Epithelial cell of alveolus of lung (primary cell): ENCODE data around the gene SDC4. TPM values are rescaled to one million over a fixed set of nuclear protein-coding genes. Genes with fewer than 3 reads are reported as not detected.

Experiments
- total RNA-seq: library from RNA; depleted of rRNA; stranded (reverse); fragments of >200 nt; gene quantifications from 2 replicates; pipeline ENCODE4 v1.2.1, GENCODE V29; 2015

SDC4 gene, protein sequence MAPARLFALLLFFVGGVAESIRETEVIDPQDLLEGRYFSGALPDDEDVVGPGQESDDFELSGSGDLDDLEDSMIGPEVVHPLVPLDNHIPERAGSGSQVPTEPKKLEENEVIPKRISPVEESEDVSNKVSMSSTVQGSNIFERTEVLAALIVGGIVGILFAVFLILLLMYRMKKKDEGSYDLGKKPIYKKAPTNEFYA
- total RNA-seq = 54.1 and 176 TPM in 2 replicates

DNA sequence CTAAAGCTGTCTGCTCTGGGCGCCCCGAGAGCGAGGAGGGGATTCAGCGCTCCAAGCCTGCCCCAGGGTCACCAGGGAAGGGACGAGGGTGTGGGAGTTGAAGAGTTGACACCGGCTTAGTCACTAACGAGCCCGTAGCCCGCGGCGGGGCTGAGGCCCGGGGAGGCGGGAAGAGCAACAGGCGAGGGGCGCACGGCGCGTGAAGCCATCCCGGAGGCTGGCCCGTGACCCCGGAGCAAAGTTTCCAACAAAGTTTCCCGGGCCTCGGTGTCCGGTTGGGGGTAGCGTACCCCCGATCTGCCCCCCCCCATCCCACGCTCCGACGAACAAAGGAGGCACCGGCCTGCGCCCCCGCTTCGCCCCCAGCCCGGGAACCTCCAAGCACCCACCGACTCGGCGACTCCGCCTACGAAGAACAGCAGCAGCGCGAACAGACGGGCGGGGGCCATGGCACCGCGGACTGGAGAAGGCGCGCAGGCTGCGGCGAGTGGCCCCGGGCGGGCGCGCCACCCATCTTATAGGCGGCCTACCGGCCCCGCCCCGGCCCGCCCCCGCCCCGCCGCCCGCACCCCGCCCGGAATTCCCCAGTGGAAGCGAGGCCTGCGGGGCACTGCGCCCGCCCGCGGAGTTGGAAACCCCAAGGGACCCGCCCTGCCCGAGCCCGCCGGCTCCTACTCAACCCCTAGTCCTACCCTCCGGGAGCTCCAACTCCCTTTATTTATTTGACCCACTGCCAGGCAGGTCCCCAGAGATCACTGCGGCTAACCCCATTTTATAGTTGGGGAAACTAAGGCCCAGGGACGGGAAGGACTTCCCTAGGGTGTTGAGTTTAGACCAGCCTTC, at the start of gene SDC4:
SDC4 (minus strand) TSS at position 489 of the 843 bp plus-strand sequence; CDS start at position 449, 40 bp downstream.

DNA sequence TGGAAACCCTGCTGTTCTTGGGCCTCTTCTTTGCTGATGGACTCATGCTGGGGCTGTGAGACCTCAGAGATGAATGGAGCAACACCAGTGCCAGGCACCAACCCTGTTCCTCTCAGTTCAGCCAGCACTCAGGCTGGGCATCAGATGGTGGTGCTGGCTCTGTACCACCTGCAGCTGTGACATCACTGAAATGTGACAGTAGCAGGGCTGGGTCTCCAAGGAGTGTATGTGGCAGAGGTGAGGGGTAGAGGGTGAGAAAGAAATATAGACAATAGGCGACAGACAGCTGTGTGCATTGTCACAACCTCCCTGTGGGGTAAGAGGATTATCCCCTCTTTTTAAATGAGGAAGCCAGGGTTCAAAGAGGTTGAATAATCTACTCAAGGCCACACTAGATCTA, 30.0 kb upstream of the SDC4 start, which contains the start of gene TP53TG5:
TP53TG5 (minus strand) TSS at position 135 of the 400 bp plus-strand sequence; CDS start at position 46, 89 bp downstream.

DNA sequence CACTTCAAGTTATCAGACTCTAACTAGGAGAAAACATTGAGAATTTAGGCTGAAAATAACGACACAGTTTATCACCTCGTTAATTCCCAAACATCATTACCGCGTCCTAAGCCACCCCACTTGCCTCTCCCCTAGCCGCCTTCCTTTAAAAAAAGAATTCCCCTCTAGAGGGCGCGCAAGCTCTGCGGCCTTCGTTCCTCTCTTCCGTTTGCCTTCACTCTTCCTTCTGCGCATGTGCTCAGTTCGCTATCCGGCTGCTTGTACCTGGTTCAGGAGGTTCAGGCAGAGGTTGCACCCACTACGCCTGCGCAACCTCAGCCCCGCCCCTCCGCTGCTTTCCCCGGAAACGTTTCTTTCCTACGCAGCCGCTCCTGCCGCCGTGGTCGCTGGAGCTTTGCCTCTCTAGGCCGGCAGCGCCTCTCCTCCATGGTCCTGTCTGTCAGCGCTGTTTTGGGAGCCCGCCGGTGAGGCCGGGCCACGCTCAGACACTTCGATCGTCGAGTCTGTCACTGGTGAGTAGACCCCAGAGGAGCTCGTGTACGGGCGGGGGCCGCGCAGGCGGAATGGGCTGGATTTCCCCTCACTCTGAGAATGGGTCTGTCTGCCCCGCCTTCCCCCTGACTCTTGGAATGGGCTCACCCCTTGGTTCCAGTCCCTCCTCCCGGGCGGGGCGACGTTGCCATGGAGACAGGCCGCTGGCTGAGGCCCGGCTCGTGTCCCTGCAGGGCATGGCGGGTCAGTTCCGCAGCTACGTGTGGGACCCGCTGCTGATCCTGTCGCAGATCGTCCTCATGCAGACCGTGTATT, 14.8 kb upstream of the SDC4 start, which contains the start of gene SYS1:
SYS1 (plus strand) TSS at position 353 of the 807 bp plus-strand sequence; CDS start at position 729, 376 bp downstream.

DNA sequence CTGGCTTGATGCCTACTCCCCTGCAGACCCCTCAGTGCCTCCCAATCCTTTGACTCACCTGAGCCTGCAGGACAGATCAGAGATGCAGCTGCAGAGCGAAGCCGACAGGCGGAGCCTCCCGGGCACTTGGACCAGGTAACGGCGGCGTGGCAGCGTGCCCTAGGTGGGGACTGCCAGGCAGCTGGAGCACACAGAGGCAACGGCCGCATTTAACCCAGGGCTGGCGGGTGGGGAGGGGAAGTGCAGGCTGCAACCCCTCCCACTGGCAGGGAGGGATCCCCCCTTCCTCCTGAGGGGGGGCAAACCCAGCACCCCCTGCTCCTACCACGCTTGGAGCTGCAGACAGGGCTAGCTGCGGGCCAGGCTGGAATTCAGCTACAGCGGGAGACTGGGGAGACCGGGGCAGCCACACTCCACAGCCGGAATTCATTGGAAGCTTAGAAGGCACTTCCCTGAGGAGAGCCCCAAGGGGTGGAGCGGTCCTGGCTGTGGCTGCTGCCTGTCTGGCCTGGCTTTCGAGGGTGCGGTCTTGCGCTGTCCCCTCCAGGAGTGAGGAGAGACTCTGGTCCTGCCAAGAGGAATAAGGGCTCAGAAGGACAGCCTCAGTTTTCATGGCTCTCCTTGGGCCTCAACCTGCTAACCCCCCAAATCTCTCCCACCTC, 40.0 kb downstream of the SDC4 start, which contains the start of gene MATN4:
MATN4 (minus strand) TSS at position 183 of the 662 bp plus-strand sequence. CDS start 2,717 bp downstream, outside the sequence.

DNA sequence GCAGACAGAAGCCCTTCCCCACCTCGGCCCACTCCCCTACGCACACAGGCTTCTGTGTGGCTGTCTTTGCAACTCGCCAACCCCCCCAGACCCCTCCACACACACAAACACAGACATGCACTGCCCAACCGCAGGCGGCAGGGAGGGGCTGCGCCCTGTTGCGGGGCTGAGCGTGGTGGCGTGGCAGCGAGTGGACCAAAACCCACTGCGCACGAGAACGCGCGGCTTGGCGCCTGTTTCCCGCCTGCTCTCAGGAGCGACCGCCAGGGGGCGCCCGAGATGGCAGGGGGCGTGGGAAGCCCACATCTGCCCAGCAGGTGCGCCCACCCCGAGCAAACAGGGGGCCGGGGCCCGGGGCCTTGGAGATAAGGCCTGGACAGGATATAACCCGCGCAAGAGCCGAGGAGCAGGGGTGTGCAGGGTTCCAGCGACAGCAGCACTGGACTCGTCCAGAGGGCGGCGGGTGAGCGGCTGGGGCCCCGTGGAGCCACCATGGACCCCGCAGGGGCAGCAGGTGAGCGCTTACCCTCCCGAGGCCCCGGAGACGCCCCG, 41.7 kb downstream of the SDC4 start, which contains the start of gene RBPJL:
RBPJL (plus strand) TSS at position 410 of the 552 bp plus-strand sequence; CDS start at position 493, 83 bp downstream.

Other genes starting within 250 kb of the SDC4 start
- gene KCNS1, start 247.3 kb downstream of the SDC4 start, total RNA-seq = 0.26 TPM in 1 of 2 replicates, not detected in the other
- not detected in 2 replicates for gene WFDC5, start 233.2 kb downstream of the SDC4 start, total RNA-seq
- gene WFDC12, start 224.0 kb downstream of the SDC4 start, total RNA-seq = not detected in 2 replicates
- gene PI3, start 173.5 kb downstream of the SDC4 start, total RNA-seq = not detected in 2 replicates
- gene SEMG1, start 141.4 kb downstream of the SDC4 start, total RNA-seq = not detected in 2 replicates
- not detected in 2 replicates for gene SEMG2, start 127.1 kb downstream of the SDC4 start, total RNA-seq
- 4.9 TPM in 1 of 2 replicates, not detected in the other for gene SLPI, start 93.9 kb downstream of the SDC4 start, total RNA-seq
- not detected in 2 replicates for gene RBPJL, start 41.6 kb downstream of the SDC4 start, total RNA-seq
- gene MATN4, start 40.1 kb downstream of the SDC4 start, total RNA-seq = 0.80 TPM in 1 of 2 replicates, not detected in the other
- 19.5 and 28.3 TPM in 2 replicates for gene SYS1, start 14.7 kb upstream of the SDC4 start, total RNA-seq
- gene TP53TG5, start 29.9 kb upstream of the SDC4 start, total RNA-seq = not detected in 2 replicates
- 2.6 and 5.6 TPM in 2 replicates for gene DBNDD2, start 59.9 kb upstream of the SDC4 start, total RNA-seq
- 107 and 126 TPM in 2 replicates for gene PIGT, start 67.7 kb upstream of the SDC4 start, total RNA-seq
- 0.26 TPM in 1 of 2 replicates, not detected in the other for gene WFDC2, start 121.3 kb upstream of the SDC4 start, total RNA-seq
- gene SPINT3, start 167.2 kb upstream of the SDC4 start, total RNA-seq = not detected in 2 replicates
- not detected in 2 replicates for gene WFDC6, start 191.1 kb upstream of the SDC4 start, total RNA-seq
- not detected in 2 replicates for gene EPPIN, start 199.0 kb upstream of the SDC4 start, total RNA-seq
- gene WFDC8, start 230.9 kb upstream of the SDC4 start, total RNA-seq = not detected in 2 replicates